H1 (cell line): ENCODE results near the gene PES1. TPM values are rescaled to one million over a fixed set of nuclear protein-coding genes. Genes with fewer than 3 reads are reported as not detected.

Experiments used
- CTCF ChIA-PET: fragments of 300-600 bp; sonication (Branson Sonifier 250); formaldehyde crosslinking; loops from one replicate; lab custom pipeline; 2021; ENCODE audit not compliant: partially characterized antibody; lab: Charles Lee
- POLR2A ChIA-PET: fragments of 300-600 bp; sonication (Branson Sonifier 250); formaldehyde crosslinking; loops from one replicate; lab custom pipeline; 2021; ENCODE audit warnings: inconsistent platforms; ENCODE audit not compliant: partially characterized antibody; lab: Charles Lee
- DNase-seq, 2 experiments: peaks; one replicate each; pipeline versions ENCODE4 v3.0.0 to v3.0.0-alpha.2; 2010 to 2022; ENCODE audit warnings: low spot score in 2 of 2, low read depth in 1 of 2, mixed read lengths in 1 of 2
- FAIRE-seq: peaks from 2 replicates; lab custom pipeline; 2011; peaks lifted over from hg19 to GRCh38; lab: Jason Lieb, UNC
- H2AFZ ChIP-seq: 2 replicates; pipeline ENCODE4 v1.8.1; 2012; ENCODE audit warnings: low read length, inconsistent platforms
- H2AK5ac ChIP-seq: 2 replicates; pipeline ENCODE4 v1.6.1; 2013; ENCODE audit warnings: low read depth, low read length
- H2BK120ac ChIP-seq: replicated peaks from 2 replicates; pipeline ENCODE3; 2013; ENCODE audit warnings: low read depth, low read length, inconsistent platforms
- H2BK12ac ChIP-seq: 2 replicates; pipeline ENCODE4 v1.6.1; 2013; ENCODE audit warnings: low read depth, low read length
- H2BK15ac ChIP-seq: 2 replicates; pipeline ENCODE4 v1.6.1; 2013; ENCODE audit warnings: low read length
- H2BK20ac ChIP-seq: 2 replicates; pipeline ENCODE4 v1.6.1; 2013; ENCODE audit warnings: low read length
- H2BK5ac ChIP-seq: 2 replicates; pipeline ENCODE4 v1.6.1; 2013; ENCODE audit warnings: low read depth, low read length
- H3K14ac ChIP-seq: 2 replicates; pipeline ENCODE4 v1.6.1; 2013; ENCODE audit warnings: inconsistent platforms; ENCODE audit not compliant: insufficient read length
- H3K18ac ChIP-seq: 2 replicates; pipeline ENCODE4 v1.6.1; 2013; ENCODE audit warnings: low read length; ENCODE audit errors: extremely low read depth
- H3K23ac ChIP-seq: 2 replicates; pipeline ENCODE4 v1.6.1; 2013; ENCODE audit warnings: inconsistent platforms; ENCODE audit not compliant: insufficient read length
- H3K23me2 ChIP-seq: 2 replicates; pipeline ENCODE4 v1.6.1; 2013; ENCODE audit warnings: low read depth, low read length
- H3K27ac ChIP-seq: 2 replicates; pipeline ENCODE4 v1.6.1; 2011; ENCODE audit warnings: low read depth, low read length, inconsistent platforms
- H3K27me3 ChIP-seq, 4 experiments: replicated peaks in 1 of 4; 1 replicate in 1 of 4; 2 replicates in 3 of 4; pipeline versions ENCODE4 v1.6.1 to v1.8.1; 2011 to 2013; ENCODE audit warnings: low read length in 3 of 4, mild to moderate bottlenecking in 3 of 4, inconsistent platforms in 2 of 4, mixed read lengths in 2 of 4, moderate library complexity in 1 of 4; ENCODE audit not compliant: control insufficient read depth in 3 of 4, insufficient read depth in 3 of 4; ENCODE audit errors: extremely low read depth in 1 of 4
- H3K36me3 ChIP-seq, 4 experiments: 2 replicates each; pipeline versions ENCODE4 v1.6.1 to v1.8.1; 2011 to 2013; ENCODE audit warnings: mild to moderate bottlenecking in 4 of 4, low read length in 3 of 4, moderate library complexity in 2 of 4, control low read depth in 1 of 4, inconsistent platforms in 1 of 4; ENCODE audit not compliant: insufficient read depth in 4 of 4, control insufficient read depth in 2 of 4
- H3K4ac ChIP-seq: replicated peaks from 2 replicates; pipeline ENCODE3; 2013; ENCODE audit warnings: low read length, low read depth, mixed read lengths, inconsistent platforms; ENCODE audit not compliant: insufficient read length
- H3K4me1 ChIP-seq, 4 experiments: replicated peaks in 1 of 4; 1 replicate in 1 of 4; 2 replicates in 3 of 4; pipeline versions ENCODE4 v1.6.1 to v1.8.1; 2011 to 2013; ENCODE audit warnings: low read length in 3 of 4, inconsistent platforms in 2 of 4, mixed read lengths in 1 of 4; ENCODE audit not compliant: insufficient read depth in 4 of 4, control insufficient read depth in 3 of 4
- H3K4me2 ChIP-seq, 2 experiments: 2 replicates each; pipeline versions ENCODE4 v1.6.1 to v1.8.1; 2011 to 2013; ENCODE audit warnings: low read depth in 2 of 2, low read length in 2 of 2, control low read depth in 1 of 2, inconsistent platforms in 1 of 2, mild to moderate bottlenecking in 1 of 2; ENCODE audit not compliant: insufficient read depth in 1 of 2
- H3K4me3 ChIP-seq, 4 experiments: fragments of 200-600, 300-600 bp in 1 of 4; sonication (generic), shearing (Covaris generic), sonication (Bioruptor Twin) in 1 of 4; 2 replicates each; pipeline versions ENCODE4 v1.5.1 to v1.8.1; 2011 to 2016; ENCODE audit warnings: low read length in 4 of 4, low read depth in 3 of 4, control low read depth in 2 of 4, inconsistent platforms in 2 of 4, mild to moderate bottlenecking in 2 of 4, mixed read lengths in 1 of 4, moderate library complexity in 1 of 4; ENCODE audit not compliant: insufficient read depth in 2 of 4; ENCODE audit errors: extremely low read depth in 1 of 4
- H3K56ac ChIP-seq: replicated peaks from 2 replicates; pipeline ENCODE3; 2013; ENCODE audit warnings: low read depth, mild to moderate bottlenecking, mixed read lengths, low read length, inconsistent platforms; ENCODE audit not compliant: insufficient read length
- H3K79me1 ChIP-seq: 2 replicates; pipeline ENCODE4 v1.6.1; 2013; ENCODE audit warnings: low read depth, low read length, control low read depth
- H3K79me2 ChIP-seq, 2 experiments: 2 replicates each; pipeline versions ENCODE4 v1.6.1 to v1.8.1; 2012 to 2013; ENCODE audit warnings: low read length in 2 of 2, mild to moderate bottlenecking in 2 of 2, inconsistent platforms in 1 of 2; ENCODE audit not compliant: insufficient read depth in 2 of 2, control insufficient read depth in 1 of 2
- H3K9ac ChIP-seq, 4 experiments: replicated peaks in 1 of 4; 1 replicate in 1 of 4; 2 replicates in 3 of 4; pipeline versions ENCODE4 v1.6.1 to v1.8.1; 2011 to 2013; ENCODE audit warnings: low read depth in 3 of 4, low read length in 3 of 4, control low read depth in 2 of 4, mild to moderate bottlenecking in 2 of 4, moderate library complexity in 2 of 4, inconsistent platforms in 1 of 4; ENCODE audit errors: extremely low read depth in 1 of 4
- H3K9me3 ChIP-seq, 2 experiments: 2 replicates each; pipeline versions ENCODE4 v1.6.1 to v1.8.1; 2012 to 2013; ENCODE audit warnings: mild to moderate bottlenecking in 2 of 2, moderate library complexity in 2 of 2, control low read depth in 1 of 2, inconsistent platforms in 1 of 2, low read depth in 1 of 2, low read length in 1 of 2, mixed read lengths in 1 of 2; ENCODE audit not compliant: insufficient read depth in 2 of 2
- H4K20me1 ChIP-seq, 2 experiments: replicated peaks in 1 of 2; 2 replicates each; pipeline versions ENCODE3 to v1.8.1; 2011 to 2013; ENCODE audit warnings: inconsistent platforms in 2 of 2, low read length in 2 of 2, mild to moderate bottlenecking in 1 of 2; ENCODE audit not compliant: insufficient read depth in 2 of 2, control insufficient read depth in 1 of 2
- H4K5ac ChIP-seq: 2 replicates; pipeline ENCODE4 v1.6.1; 2013; ENCODE audit warnings: low read length, low read depth, mixed read lengths, inconsistent platforms; ENCODE audit not compliant: insufficient read length
- H4K8ac ChIP-seq: 2 replicates; pipeline ENCODE4 v1.8.0; 2013; ENCODE audit warnings: mild to moderate bottlenecking, moderate library complexity, low read length, inconsistent platforms; ENCODE audit not compliant: insufficient read depth; ENCODE audit errors: extremely low read depth
- H4K91ac ChIP-seq: replicated peaks from 2 replicates; pipeline ENCODE3; 2013; ENCODE audit warnings: low read length, mixed read lengths, inconsistent platforms; ENCODE audit not compliant: insufficient read length
- CBX8 ChIP-seq: fragments of 300-800, 300-1000 bp; sonication (generic); IDR thresholded peaks from 2 replicates; pipeline ENCODE4 v1.7.1; 2016; ENCODE audit warnings: low read depth, low read length, borderline replicate concordance
- SIN3A ChIP-seq, 2 experiments: IDR thresholded peaks in 1 of 2; conservative IDR thresholded peaks in 1 of 2; 2 replicates each; pipeline ENCODE4 v1.6.1; 2011 to 2012; ENCODE audit warnings: low read length in 2 of 2, improper control_type of control experiment in 1 of 2, low read depth in 1 of 2, mild to moderate bottlenecking in 1 of 2
- WGBS, 2 experiments: shearing (Covaris generic) in 1 of 2; methylation state at CpG; one replicate each; pipeline versions ENCODE4 v1.1.6 to v1.1.7; 2013 to 2015; ENCODE audit warnings: low lambda C conversion rate in 2 of 2, mixed read lengths in 2 of 2, inconsistent platforms in 1 of 2, low coverage in 1 of 2, missing lambda C conversion rate in 1 of 2; ENCODE audit not compliant: insufficient replicate concordance in 2 of 2, insufficient coverage in 1 of 2, insufficient read length in 1 of 2; ENCODE audit errors: extremely low coverage in 1 of 2, missing lambda C conversion rate in 1 of 2; 5-methylcytosine and 5-hydroxymethylcytosine counted together
- polyA plus RNA-seq, 7 experiments: library from polyadenylated mRNA; depleted of rRNA in 3 of 7; stranded (reverse) in 5 of 7; unstranded in 2 of 7; fragments of >200 nt in 5 of 7; fragments of 200-250 nt in 2 of 7; gene quantifications; 1 replicate in 5 of 7; 2 replicates in 1 of 7; 4 replicates in 1 of 7; pipeline versions ENCODE4 v1.2.1 to v1.2.3, GENCODE V29; 2011 to 2013; ENCODE audit warnings: missing spikeins in 2 of 7, mixed read lengths in 2 of 7
- total RNA-seq: library from RNA; stranded (reverse); fragmentation: NEBNext Ultra II Directional; extraction: Animal tissue kit (Norgen Biotek cat#: 25700); gene quantifications from 2 replicates; pipeline ENCODE4 v1.2.1, GENCODE V29; 2021

The PES1 gene
- total and polyA plus RNA-seq, 2 of the 8 experiments (the other 6 are each of a cell fraction or from before 2014, with no cell fraction given): 121 to 191 TPM

DNA sequence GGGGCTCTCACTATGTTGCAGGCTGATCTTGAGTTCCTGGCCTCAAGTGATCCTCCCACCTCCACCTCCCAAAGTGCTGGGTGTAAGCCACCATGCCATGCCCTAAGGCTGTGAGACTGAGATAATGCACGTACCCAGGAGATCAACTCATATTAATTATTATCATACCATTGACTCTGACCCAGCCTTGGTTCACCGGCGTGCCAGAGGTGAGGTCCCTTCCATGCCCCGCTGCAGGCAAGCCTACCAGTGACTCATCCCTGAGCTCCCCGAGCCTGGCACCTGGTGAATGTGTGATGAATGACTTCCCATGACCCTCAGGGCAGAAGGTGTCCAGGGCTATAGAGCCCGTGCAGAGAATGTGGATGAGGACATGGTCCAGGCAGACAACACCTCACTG is 29.3 kb downstream of the PES1 start:
- FAIRE-seq (no peak), DNase-seq (no peak)
- ChIA-PET POLR2A (interaction anchor here (1.0 to 1.7 kb wide), 2 partner anchors 11 to 13 kb away, joined by 3 to 11 read pairs; partner anchors contain the start of gene GAL3ST1), CTCF (interaction anchor here (0.8 to 2.7 kb wide), 5 partner anchors 9 to 21 kb away, joined by 3 to 10 read pairs (median 3); no protein-coding TSS in a partner anchor)
- Histone ChIP-seq H3K18ac (no peak overlapping the region), H3K36me3 (no peaks in the 10 kb centered on the region), H2BK5ac (no peak overlapping the region), H3K4me1 (peaks cover 0 to 22% (median 12%) of the 10 kb centered on the region in 4 experiments; a peak in 6 of 7 replicates), H4K91ac (peak overlapping the region; percentile 81), H3K23me2 (no peaks in the 10 kb centered on the region; the same call in 1 of the 2 replicates), H3K79me1 (no peaks in the 10 kb centered on the region), H2AK5ac (peak overlapping the region; percentile 98; the same call in 1 of the 2 replicates), H2BK15ac (peak overlapping the region; percentile 88; the same call in 1 of the 2 replicates), H4K5ac (no peak overlapping the region), H3K27ac (no peak overlapping the region), H3K4ac (no peak overlapping the region), H3K9me3 (no peaks in the 10 kb centered on the region), H3K9ac (peak overlapping the region in 1 of 4 experiments; percentile 14; a peak in 1 of 7 replicates), H3K56ac (no peak overlapping the region), H3K4me3 (no peak overlapping the region), H2AFZ (no peak overlapping the region), H3K79me2 (no peaks in the 10 kb centered on the region), H2BK120ac (no peak overlapping the region), H3K14ac (no peak overlapping the region), H4K20me1 (peaks cover 0 to 2% of the 10 kb centered on the region in 2 experiments), H2BK12ac (peak overlapping the region; percentile 97; the same call in 1 of the 2 replicates), H3K4me2 (no peak overlapping the region), H3K23ac (no peak overlapping the region), H3K27me3 (no peaks in the 10 kb centered on the region), H4K8ac (no peak overlapping the region), H2BK20ac (no peak overlapping the region)
- 95% methylated on average over 6 of the region's 6 CpGs; no CpG with 5 or more reads in 1 of the 2 experiments for WGBS, 2 experiments
- TF ChIP-seq CBX8 (no peak), SIN3A (conservative IDR thresholded peaks at IDR 0.05 in 1 of 2, IDR thresholded peaks at IDR 0.05 in 1 of 2; ENCODE audit: low read depth in 1 of 2, low read length in 2 of 2) (no peak)
